ENCODE measurements around the gene LAMA1. TPM values are rescaled to one million over a fixed set of nuclear protein-coding genes. Genes with fewer than 3 reads are reported as not detected.
A peak's percentile ranks its signal among the peaks of the same experiment; 100 is the strongest.

The LAMA1 gene
- total and polyA plus RNA-seq, 2 donors (not counting 3 experiments of a cell fraction or from before 2014, with no cell fraction given) = 0.04 TPM; not detected in 1

- H3K9ac ChIP-seq (replicated peaks; ENCODE audit: extremely low read depth, insufficient read depth, low read length) = no peak overlapping the region
- no peaks in the 10 kb centered on the region for H3K4me1 ChIP-seq (ENCODE audit: control insufficient read depth, extremely low read depth, insufficient read depth, low read length)
- intact Hi-C loops (cut with micrococcal nuclease) = loop anchor here (1.0 to 5.0 kb wide), 3 partner anchors 102 to 1154 kb away; no protein-coding TSS in a partner anchor
- no peaks in the 10 kb centered on the region for H3K9me3 ChIP-seq (replicated peaks; ENCODE audit: control insufficient read depth, insufficient read depth, low read length)
- H4K20me1 ChIP-seq (replicated peaks; ENCODE audit: control insufficient read depth, extremely low read depth, insufficient read depth, low read length) = no peaks in the 10 kb centered on the region
- dilution Hi-C loops (cut with MboI; ENCODE audit: extremely low pct_ligation_motif_present, low sequenced_read_pairs) = no loop called here
- no peak overlapping the region for H3K4me3 ChIP-seq (replicated peaks in 1 of 3; ENCODE audit: insufficient read depth in 1 of 3, low read depth in 1 of 3, low read length in 3 of 3)
- H3K9me1 ChIP-seq (replicated peaks; ENCODE audit: control insufficient read depth, extremely low read depth, insufficient read depth, low read length) = no peaks in the 10 kb centered on the region
- FAIRE-seq = peak; percentile 50
- H3K79me2 ChIP-seq (ENCODE audit: control insufficient read depth, insufficient read depth, low read length) = no peaks in the 10 kb centered on the region
- H3K27me3 ChIP-seq (ENCODE audit: control insufficient read depth in 2 of 2, insufficient read depth in 2 of 2, low read length in 2 of 2) = no peaks in the 10 kb centered on the region
- H3K36me3 ChIP-seq (ENCODE audit: control insufficient read depth in 2 of 2, extremely low read depth in 1 of 2, insufficient read depth in 2 of 2, low read length in 2 of 2) = no peaks in the 10 kb centered on the region
- CTCF ChIA-PET = interaction anchor here (1.0 to 1.9 kb wide), 3 partner anchors 8 to 101 kb away, joined by 3 to 14 read pairs (median 5); no protein-coding TSS in a partner anchor
- BruUV-seq (replicated peaks) = no TSS peak
- no peak overlapping the region for H3K27ac ChIP-seq (ENCODE audit: insufficient read depth, low read depth, low read length)
- POLR2A ChIA-PET = no interaction called here
- no peak overlapping the region for H2AFZ ChIP-seq (ENCODE audit: low read depth, low read length)
- DNase-seq (ENCODE audit: low read depth, low spot score) = peak; percentile 47
- TF ChIP-seq GATA2 (IDR thresholded peaks at IDR 0.05; ENCODE audit: insufficient read depth, insufficient read length, low read depth, low read length) (no peak), CTCF (IDR thresholded peaks at IDR 0.05; ENCODE audit: extremely low read depth in 1 of 2, insufficient read depth in 1 of 2, low read depth in 1 of 2, low read length in 2 of 2) (peak; percentile 26 to 31), MAX (IDR thresholded peaks at IDR 0.05; ENCODE audit: insufficient read depth, insufficient read length) (no peak)
- H3K4me2 ChIP-seq (ENCODE audit: insufficient read depth, low read length) = no peak overlapping the region
These were observed 95.4 kb downstream of the LAMA1 start for GRCh38 chr18:7021994-7022840.

Data from endothelial cell of umbilical vein (primary cell).